Measurements from ENCODE around the gene PDE6H.

PDE6H gene

GRCh38 chr12:15007551-15007950 lies 34.7 kb downstream of the PDE6H start:
- DNase-seq = no peak

DNA sequence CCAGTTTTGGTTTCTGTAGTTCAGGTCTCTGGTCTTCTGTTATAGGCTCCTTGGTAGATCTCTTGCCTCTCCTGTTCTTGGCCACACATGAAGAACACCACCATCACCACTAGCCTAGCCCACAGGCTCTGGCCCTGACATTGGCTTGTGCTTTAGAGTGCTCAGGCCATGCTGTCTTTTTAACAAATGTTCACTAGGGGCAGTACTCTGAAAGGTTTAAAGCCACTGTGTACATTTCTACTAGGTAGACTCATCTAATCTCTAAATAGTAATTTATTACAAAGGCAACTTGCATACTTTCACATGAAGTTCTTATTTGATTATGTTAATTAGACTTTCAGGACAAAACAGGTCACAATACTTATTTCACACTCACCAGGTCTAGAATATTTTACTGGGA lies 38.3 kb downstream of the PDE6H start:
- DNase-seq = no peak

- no peak for DNase-seq
Observed at GRCh38 chr12:15013634-15014179, 40.9 kb downstream of the PDE6H start.

DNA sequence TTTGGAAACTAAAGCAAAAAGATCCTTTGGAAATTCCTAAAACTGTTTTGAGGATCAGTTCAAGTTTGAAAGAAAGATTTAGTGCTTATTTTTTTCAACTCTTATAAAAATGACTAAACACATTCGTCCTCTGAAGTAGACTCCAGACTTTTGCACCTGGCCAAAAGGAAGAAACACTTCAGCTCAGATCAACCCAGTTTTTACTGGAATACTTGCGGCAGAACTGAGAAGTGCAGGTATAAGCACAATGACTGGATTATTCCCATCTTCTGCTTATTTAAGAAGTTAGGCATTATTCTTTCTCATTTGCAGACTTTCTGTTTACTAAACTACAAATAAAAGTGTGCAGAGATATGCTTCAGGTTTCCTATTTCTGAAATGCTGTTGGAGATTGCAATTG lies 41.9 kb downstream of the PDE6H start:
- no peak for DNase-seq

DNA sequence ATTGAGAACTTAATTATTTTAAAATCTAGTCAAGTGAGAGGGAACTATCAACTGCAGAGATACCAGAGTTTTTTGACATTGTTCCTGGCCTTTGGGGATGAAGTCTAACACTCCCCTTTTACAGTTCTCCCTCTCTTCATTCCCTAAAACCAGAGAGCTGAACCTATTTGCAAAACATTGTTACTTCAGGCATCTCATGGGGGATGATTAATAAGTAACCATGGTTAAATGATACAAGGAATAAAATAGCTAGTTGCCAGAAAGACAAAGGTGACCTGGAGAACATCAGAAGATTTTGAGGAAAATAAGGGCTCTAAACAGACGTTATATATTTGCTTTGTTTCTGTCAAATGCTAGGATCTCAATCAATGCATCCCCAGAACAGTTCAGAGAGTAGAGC lies 42.3 kb downstream of the PDE6H start:
- no peak for DNase-seq

DNA sequence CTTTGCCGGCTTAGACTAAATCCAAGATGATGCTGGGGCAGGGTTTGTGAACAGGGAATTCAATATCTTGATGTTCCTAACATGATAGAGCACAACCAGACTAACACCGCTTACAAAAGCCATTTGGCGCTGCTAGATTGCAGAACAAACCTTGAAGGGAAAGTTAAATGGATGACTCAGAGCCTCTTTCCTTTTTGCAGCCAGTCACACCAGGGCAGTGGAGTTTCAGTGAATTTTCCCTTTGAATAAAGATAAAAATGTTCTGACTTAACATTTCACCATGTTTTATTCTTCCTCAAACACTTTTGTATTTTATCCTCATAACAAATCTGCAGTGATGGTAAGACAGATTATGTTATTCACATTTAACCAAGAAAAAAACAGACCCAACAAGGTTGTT lies 47.3 kb downstream of the PDE6H start:
- DNase-seq = no peak

Measured in DMS79 (cell line).